HG02870 (cell line): Measurements from ENCODE around the gene KLK11.

ENCODE experiments used
- ATAC-seq: cut with Tn5 transposase; IDR thresholded peaks from one replicate; pipeline ENCODE4 v1.9.1; 2021; ENCODE audit warnings: mild to moderate bottlenecking, moderate library complexity; ENCODE audit not compliant: unreplicated experiment

KLK11 gene, protein sequence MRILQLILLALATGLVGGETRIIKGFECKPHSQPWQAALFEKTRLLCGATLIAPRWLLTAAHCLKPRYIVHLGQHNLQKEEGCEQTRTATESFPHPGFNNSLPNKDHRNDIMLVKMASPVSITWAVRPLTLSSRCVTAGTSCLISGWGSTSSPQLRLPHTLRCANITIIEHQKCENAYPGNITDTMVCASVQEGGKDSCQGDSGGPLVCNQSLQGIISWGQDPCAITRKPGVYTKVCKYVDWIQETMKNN

DNA sequence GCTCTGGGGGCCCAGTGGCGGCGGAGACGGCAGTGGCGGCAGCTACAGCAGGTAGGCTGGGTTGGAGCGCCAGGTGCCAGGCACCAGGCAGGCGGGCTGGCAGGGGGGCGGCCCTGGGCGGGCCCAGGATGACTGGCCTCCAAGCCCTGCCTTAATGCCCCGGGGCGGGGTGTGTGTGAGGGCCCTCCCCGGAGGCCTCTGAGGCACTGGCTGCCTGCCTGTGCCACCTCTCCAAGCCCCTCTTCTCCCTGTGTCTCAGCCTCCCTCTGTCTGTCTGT is at the start of gene KLK11:
KLK11 (minus strand) TSS at position 63 of the 278 bp plus-strand sequence. CDS start 985 bp downstream, outside the sequence.
- ATAC-seq = no peak

DNA sequence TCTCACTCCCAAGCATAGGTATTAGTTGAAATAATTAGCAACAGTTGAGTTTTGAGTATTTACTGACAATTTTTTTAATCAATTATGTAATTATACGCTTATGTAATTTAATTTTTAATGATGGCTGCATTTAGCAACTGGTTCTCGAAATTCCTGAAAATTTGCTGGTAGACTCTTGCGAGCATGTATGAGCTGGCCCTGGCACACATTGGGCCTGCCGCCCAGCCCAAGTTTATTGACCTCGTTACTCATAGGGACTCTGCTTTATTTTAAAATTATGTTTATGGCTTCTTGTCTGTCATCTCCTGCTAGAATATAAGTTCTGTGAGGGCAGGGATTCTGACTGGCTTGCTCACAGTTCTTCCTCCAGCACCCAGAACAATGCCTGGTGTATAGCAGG is 49.6 kb upstream of the KLK11 start:
- ATAC-seq = no peak

GRCh38 chr19:51071095-51071405 is 44.6 kb upstream of the KLK11 start:
- no peak for ATAC-seq

DNA sequence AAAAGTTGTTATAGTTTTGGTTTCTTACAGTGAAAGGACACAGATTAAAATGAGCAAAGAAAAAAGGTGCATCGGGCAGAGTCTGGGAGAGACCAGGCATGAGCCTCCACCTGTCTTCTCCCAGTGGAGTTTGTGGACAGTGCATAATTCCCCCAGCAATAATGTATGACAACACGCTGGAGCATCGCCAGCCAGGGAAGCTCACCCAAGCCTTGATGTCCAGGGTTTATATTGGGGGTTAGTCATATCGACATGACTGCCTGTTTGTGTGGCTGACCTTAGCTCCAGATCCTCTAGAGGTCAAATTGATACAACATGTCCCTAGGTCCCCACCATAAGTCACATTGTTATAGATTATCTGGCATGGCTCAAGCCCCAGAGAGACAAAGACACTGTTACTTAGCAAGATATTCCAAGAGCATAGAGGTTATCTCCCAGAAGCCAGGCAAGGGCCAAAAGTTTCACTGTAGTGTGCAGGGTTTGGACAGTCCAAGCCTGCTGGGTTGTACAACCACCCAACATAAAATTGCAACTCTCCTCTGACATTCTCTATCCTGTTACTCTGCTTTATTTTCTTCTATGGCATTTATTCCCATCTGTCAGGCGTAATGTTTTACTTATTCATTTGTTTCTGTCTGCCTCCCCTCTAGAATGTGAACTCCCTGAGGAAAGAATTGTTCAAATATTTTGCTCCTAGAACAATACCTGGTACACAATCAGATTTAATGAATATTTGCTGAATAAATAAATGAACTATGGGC is 44.1 kb upstream of the KLK11 start:
- ATAC-seq = no peak

GRCh38 chr19:51066393-51067186 is 40.2 kb upstream of the KLK11 start:
- no peak for ATAC-seq

DNA sequence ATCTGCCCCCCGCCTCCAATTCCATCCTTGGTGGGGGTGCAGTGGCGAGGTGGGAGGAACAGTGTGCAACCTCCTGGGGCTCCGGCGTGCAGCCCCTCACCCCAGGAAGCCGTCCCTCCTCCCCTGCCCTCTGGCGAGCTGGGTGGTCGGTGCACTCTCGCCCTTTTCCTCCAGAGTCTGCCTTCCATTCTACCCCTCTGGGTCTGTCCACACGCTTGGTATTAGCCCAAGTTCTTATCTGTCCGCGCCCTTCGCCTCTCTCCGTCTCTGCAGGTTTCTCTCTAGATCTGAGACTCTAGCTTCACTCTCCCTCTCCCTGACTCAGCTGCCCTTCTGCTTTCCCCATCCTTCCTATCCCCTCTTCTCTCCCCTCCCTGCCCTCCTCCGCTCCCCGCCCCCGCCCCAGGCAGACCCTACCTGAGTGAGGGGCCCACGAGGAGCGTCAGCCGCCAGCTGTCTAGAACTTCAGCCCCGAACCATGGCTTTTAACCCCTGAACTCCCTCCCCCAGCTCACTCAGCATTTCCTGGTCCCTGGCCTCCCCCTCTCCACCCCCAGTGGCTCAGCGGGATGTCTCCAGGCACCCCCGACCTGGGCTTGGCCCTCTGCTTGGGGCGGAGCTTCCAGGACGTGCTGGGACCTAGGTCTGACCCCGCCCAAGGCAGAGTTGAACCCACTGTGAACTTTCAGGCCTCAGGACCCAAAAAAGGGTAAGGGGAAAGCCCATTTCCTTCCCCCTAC is 39.0 kb upstream of the KLK11 start:
- no peak for ATAC-seq

DNA sequence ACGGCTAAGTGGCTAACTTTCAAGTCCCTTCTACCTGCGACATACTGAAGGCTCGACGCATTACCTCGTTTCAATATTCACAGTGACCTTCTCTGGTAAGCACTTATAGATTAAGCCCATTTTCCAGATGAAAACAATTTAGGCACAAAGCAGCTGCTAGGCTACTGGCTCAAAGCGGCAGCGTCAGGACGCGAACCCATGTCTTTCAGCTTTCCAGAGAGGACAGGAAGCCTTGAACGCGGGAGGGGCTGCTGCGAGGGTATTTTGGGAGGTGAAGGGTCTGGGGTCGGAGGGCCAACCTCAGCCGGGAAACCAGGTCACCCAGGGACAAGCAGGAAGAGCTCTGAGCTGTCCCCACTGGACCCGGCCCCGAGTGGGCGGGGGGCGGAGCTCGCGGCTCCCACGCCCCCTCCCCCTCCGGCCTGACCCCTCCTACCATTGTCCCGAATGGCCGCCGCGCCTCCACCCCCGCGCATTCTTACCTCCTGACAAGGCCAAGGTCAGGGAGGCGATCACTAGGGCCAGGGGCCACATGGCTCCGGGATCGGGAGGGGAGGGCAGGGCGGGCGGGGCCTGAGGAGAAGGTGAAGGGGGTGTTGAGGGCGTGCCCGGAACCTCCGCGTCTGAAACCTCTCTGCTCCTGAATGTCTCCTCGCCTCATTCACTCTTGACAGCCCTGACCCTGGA is 38.3 kb upstream of the KLK11 start, which contains the start of gene KLK13:
KLK13 (minus strand) TSS at position 559 of the 687 bp plus-strand sequence; CDS start at position 534, 25 bp downstream.
- no peak for ATAC-seq

- no peak for ATAC-seq
Measured at GRCh38 chr19:51063664-51064063, 37.2 kb upstream of the KLK11 start.

DNA sequence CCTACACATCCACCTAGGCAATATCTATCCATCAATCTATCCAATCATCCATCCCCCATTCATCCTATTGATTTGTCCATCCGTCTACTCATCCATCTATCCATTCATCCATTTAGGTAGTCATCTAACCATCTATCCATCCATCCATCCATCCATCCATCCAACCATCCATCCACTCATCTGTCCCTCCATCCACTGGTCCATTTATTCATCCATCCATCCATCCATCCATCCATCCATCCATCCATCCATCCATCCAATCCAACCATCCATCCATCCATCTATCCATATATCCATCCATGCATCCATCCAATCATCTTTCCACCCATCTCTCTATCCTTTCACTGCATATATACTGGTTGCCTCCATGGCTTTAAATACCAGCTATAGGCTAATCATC is 34.6 kb upstream of the KLK11 start:
- no peak for ATAC-seq

GRCh38 chr19:51060336-51060735 is 33.9 kb upstream of the KLK11 start:
- no peak for ATAC-seq

DNA sequence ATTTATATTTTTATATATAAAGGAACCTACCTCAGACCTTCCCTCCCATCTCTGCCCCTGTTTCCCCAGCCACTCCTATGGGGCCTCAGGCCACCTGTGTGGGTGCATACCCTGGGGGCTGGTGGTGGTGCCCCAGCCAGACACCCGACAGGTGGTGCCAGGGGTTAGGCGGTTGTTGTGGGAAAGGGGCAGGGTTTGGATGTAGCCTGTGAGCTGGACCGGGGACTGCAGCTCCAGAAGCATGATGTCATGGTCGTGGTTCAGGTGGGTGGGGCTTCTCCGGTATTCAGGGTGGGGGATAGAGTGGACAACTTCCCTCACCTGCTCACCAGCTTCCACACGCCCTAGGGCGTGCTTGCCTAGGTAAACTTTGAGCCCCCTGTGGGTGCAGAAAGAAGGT is 33.3 kb upstream of the KLK11 start:
- no peak for ATAC-seq

DNA sequence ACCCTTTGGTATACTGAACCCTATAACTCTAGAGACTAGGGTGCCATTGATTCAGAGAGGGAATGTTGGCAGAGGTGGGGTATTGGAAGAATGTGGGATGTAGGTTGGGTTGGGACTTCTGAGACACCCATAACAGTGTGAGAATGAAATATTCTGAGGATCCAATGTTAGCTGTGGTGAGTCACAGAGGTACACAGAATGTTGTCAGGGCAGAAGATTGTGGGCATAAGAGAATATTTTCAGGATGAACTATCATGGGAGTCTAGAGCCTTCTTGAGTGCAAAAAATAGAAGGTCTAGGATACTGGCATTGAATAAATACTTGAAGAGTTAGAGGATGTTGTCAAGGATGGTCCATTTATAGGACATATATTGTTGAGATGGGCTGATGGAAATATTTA is 29.4 kb upstream of the KLK11 start:
- no peak for ATAC-seq

- ATAC-seq = no peak
Measured at GRCh38 chr19:51047031-51047335, 20.6 kb upstream of the KLK11 start.

GRCh38 chr19:51044327-51044726 is 17.9 kb upstream of the KLK11 start:
- no peak for ATAC-seq

DNA sequence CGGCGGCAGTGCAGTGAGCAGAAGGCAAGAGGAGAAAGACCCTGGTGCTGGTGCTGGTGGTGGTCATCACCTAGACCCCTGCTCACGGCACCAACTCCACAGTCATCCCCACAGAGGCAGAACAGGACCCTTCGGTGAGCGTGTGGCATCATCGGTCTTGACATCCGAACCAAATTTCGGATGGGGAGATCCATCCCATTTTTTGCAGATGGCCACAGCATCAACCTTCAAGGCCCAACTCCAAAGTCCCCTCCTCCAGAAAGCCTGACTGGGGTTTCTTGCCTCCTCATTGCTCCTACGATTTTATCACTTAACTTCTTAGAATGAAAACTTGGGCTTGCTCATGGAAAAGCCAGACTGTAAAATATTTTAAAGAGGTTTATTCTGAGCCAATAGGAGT is 17.1 kb upstream of the KLK11 start:
- ATAC-seq = no peak

- no peak for ATAC-seq
Measured at GRCh38 chr19:51040151-51040550, 13.7 kb upstream of the KLK11 start.

DNA sequence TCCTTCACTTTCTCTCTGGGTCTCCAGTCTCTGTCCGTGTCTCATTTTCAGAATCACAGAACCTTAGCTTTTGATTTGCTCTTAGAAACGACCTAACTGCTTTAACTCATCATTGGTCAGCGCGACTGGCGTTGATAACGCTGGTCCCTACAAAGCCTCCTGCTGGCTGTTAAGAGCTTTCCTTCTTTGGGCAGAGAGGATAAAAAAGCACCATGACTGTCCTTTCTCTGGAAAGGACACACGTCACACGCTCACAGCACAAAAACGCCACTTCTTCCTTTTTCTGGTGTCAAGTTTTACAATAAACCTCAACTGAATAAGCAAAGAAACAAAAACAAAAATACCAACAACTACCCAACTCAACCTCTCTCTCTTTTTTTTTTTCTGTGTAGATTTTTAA is 10.1 kb upstream of the KLK11 start:
- ATAC-seq = no peak

- no peak for ATAC-seq
Measured at GRCh38 chr19:51034704-51035103, 8.3 kb upstream of the KLK11 start, which contains the start of gene KLK12. KLK12 (minus strand) TSS chr19:51035002; CDS start chr19:51034621, 381 bp downstream.

DNA sequence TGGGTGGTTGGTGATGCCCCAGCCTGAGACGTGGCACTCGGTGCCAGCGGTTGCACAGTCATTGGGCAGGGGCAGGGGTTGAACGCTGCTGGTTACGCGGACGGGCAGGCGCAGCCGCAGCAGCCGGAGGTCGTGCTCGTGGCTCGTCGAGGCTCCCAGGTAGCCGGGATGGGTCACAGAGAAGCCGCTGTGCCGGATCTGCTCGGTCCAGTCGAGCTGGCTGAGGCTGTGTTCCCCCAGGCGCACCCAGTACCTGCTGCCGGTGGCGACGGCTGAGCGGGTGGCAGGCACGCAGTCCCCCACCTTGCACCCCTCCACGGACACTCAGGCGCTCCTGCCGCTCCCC is 5.4 kb upstream of the KLK11 start:
- no peak for ATAC-seq

GRCh38 chr19:51031220-51031879 is 4.9 kb upstream of the KLK11 start:
- ATAC-seq = no peak
